H1 (cell line): Measurements from ENCODE around the gene AGPAT3. TPM values are rescaled to one million over a fixed set of nuclear protein-coding genes. Genes with fewer than 3 reads are reported as not detected.

Experiments used
- CTCF ChIA-PET: fragments of 300-600 bp; sonication (Branson Sonifier 250); formaldehyde crosslinking; loops from one replicate; lab custom pipeline; 2021; ENCODE audit not compliant: partially characterized antibody; lab: Charles Lee
- POLR2A ChIA-PET: fragments of 300-600 bp; sonication (Branson Sonifier 250); formaldehyde crosslinking; loops from one replicate; lab custom pipeline; 2021; ENCODE audit warnings: inconsistent platforms; ENCODE audit not compliant: partially characterized antibody; lab: Charles Lee
- DNase-seq, 2 experiments: peaks; one replicate each; pipeline versions ENCODE4 v3.0.0 to v3.0.0-alpha.2; 2010 to 2022; ENCODE audit warnings: low spot score in 2 of 2, low read depth in 1 of 2, mixed read lengths in 1 of 2
- FAIRE-seq: peaks from 2 replicates; lab custom pipeline; 2011; peaks lifted over from hg19 to GRCh38; lab: Jason Lieb, UNC
- H2AFZ ChIP-seq: 2 replicates; pipeline ENCODE4 v1.8.1; 2012; ENCODE audit warnings: low read length, inconsistent platforms
- H2AK5ac ChIP-seq: 2 replicates; pipeline ENCODE4 v1.6.1; 2013; ENCODE audit warnings: low read depth, low read length
- H2BK120ac ChIP-seq: replicated peaks from 2 replicates; pipeline ENCODE3; 2013; ENCODE audit warnings: low read depth, low read length, inconsistent platforms
- H2BK12ac ChIP-seq: 2 replicates; pipeline ENCODE4 v1.6.1; 2013; ENCODE audit warnings: low read depth, low read length
- H2BK15ac ChIP-seq: 2 replicates; pipeline ENCODE4 v1.6.1; 2013; ENCODE audit warnings: low read length
- H2BK20ac ChIP-seq: 2 replicates; pipeline ENCODE4 v1.6.1; 2013; ENCODE audit warnings: low read length
- H2BK5ac ChIP-seq: 2 replicates; pipeline ENCODE4 v1.6.1; 2013; ENCODE audit warnings: low read depth, low read length
- H3K14ac ChIP-seq: 2 replicates; pipeline ENCODE4 v1.6.1; 2013; ENCODE audit warnings: inconsistent platforms; ENCODE audit not compliant: insufficient read length
- H3K18ac ChIP-seq: 2 replicates; pipeline ENCODE4 v1.6.1; 2013; ENCODE audit warnings: low read length; ENCODE audit errors: extremely low read depth
- H3K23ac ChIP-seq: 2 replicates; pipeline ENCODE4 v1.6.1; 2013; ENCODE audit warnings: inconsistent platforms; ENCODE audit not compliant: insufficient read length
- H3K23me2 ChIP-seq: 2 replicates; pipeline ENCODE4 v1.6.1; 2013; ENCODE audit warnings: low read depth, low read length
- H3K27ac ChIP-seq: 2 replicates; pipeline ENCODE4 v1.6.1; 2011; ENCODE audit warnings: low read depth, low read length, inconsistent platforms
- H3K27me3 ChIP-seq, 4 experiments: replicated peaks in 1 of 4; 1 replicate in 1 of 4; 2 replicates in 3 of 4; pipeline versions ENCODE4 v1.6.1 to v1.8.1; 2011 to 2013; ENCODE audit warnings: low read length in 3 of 4, mild to moderate bottlenecking in 3 of 4, inconsistent platforms in 2 of 4, mixed read lengths in 2 of 4, moderate library complexity in 1 of 4; ENCODE audit not compliant: control insufficient read depth in 3 of 4, insufficient read depth in 3 of 4; ENCODE audit errors: extremely low read depth in 1 of 4
- H3K36me3 ChIP-seq, 4 experiments: 2 replicates each; pipeline versions ENCODE4 v1.6.1 to v1.8.1; 2011 to 2013; ENCODE audit warnings: mild to moderate bottlenecking in 4 of 4, low read length in 3 of 4, moderate library complexity in 2 of 4, control low read depth in 1 of 4, inconsistent platforms in 1 of 4; ENCODE audit not compliant: insufficient read depth in 4 of 4, control insufficient read depth in 2 of 4
- H3K4ac ChIP-seq: replicated peaks from 2 replicates; pipeline ENCODE3; 2013; ENCODE audit warnings: low read length, low read depth, mixed read lengths, inconsistent platforms; ENCODE audit not compliant: insufficient read length
- H3K4me1 ChIP-seq, 4 experiments: replicated peaks in 1 of 4; 1 replicate in 1 of 4; 2 replicates in 3 of 4; pipeline versions ENCODE4 v1.6.1 to v1.8.1; 2011 to 2013; ENCODE audit warnings: low read length in 3 of 4, inconsistent platforms in 2 of 4, mixed read lengths in 1 of 4; ENCODE audit not compliant: insufficient read depth in 4 of 4, control insufficient read depth in 3 of 4
- H3K4me2 ChIP-seq, 2 experiments: 2 replicates each; pipeline versions ENCODE4 v1.6.1 to v1.8.1; 2011 to 2013; ENCODE audit warnings: low read depth in 2 of 2, low read length in 2 of 2, control low read depth in 1 of 2, inconsistent platforms in 1 of 2, mild to moderate bottlenecking in 1 of 2; ENCODE audit not compliant: insufficient read depth in 1 of 2
- H3K4me3 ChIP-seq, 4 experiments: fragments of 200-600, 300-600 bp in 1 of 4; sonication (generic), shearing (Covaris generic), sonication (Bioruptor Twin) in 1 of 4; 2 replicates each; pipeline versions ENCODE4 v1.5.1 to v1.8.1; 2011 to 2016; ENCODE audit warnings: low read length in 4 of 4, low read depth in 3 of 4, control low read depth in 2 of 4, inconsistent platforms in 2 of 4, mild to moderate bottlenecking in 2 of 4, mixed read lengths in 1 of 4, moderate library complexity in 1 of 4; ENCODE audit not compliant: insufficient read depth in 2 of 4; ENCODE audit errors: extremely low read depth in 1 of 4
- H3K56ac ChIP-seq: replicated peaks from 2 replicates; pipeline ENCODE3; 2013; ENCODE audit warnings: low read depth, mild to moderate bottlenecking, mixed read lengths, low read length, inconsistent platforms; ENCODE audit not compliant: insufficient read length
- H3K79me1 ChIP-seq: 2 replicates; pipeline ENCODE4 v1.6.1; 2013; ENCODE audit warnings: low read depth, low read length, control low read depth
- H3K79me2 ChIP-seq, 2 experiments: 2 replicates each; pipeline versions ENCODE4 v1.6.1 to v1.8.1; 2012 to 2013; ENCODE audit warnings: low read length in 2 of 2, mild to moderate bottlenecking in 2 of 2, inconsistent platforms in 1 of 2; ENCODE audit not compliant: insufficient read depth in 2 of 2, control insufficient read depth in 1 of 2
- H3K9ac ChIP-seq, 4 experiments: replicated peaks in 1 of 4; 1 replicate in 1 of 4; 2 replicates in 3 of 4; pipeline versions ENCODE4 v1.6.1 to v1.8.1; 2011 to 2013; ENCODE audit warnings: low read depth in 3 of 4, low read length in 3 of 4, control low read depth in 2 of 4, mild to moderate bottlenecking in 2 of 4, moderate library complexity in 2 of 4, inconsistent platforms in 1 of 4; ENCODE audit errors: extremely low read depth in 1 of 4
- H3K9me3 ChIP-seq, 2 experiments: 2 replicates each; pipeline versions ENCODE4 v1.6.1 to v1.8.1; 2012 to 2013; ENCODE audit warnings: mild to moderate bottlenecking in 2 of 2, moderate library complexity in 2 of 2, control low read depth in 1 of 2, inconsistent platforms in 1 of 2, low read depth in 1 of 2, low read length in 1 of 2, mixed read lengths in 1 of 2; ENCODE audit not compliant: insufficient read depth in 2 of 2
- H4K20me1 ChIP-seq, 2 experiments: replicated peaks in 1 of 2; 2 replicates each; pipeline versions ENCODE3 to v1.8.1; 2011 to 2013; ENCODE audit warnings: inconsistent platforms in 2 of 2, low read length in 2 of 2, mild to moderate bottlenecking in 1 of 2; ENCODE audit not compliant: insufficient read depth in 2 of 2, control insufficient read depth in 1 of 2
- H4K5ac ChIP-seq: 2 replicates; pipeline ENCODE4 v1.6.1; 2013; ENCODE audit warnings: low read length, low read depth, mixed read lengths, inconsistent platforms; ENCODE audit not compliant: insufficient read length
- H4K8ac ChIP-seq: 2 replicates; pipeline ENCODE4 v1.8.0; 2013; ENCODE audit warnings: mild to moderate bottlenecking, moderate library complexity, low read length, inconsistent platforms; ENCODE audit not compliant: insufficient read depth; ENCODE audit errors: extremely low read depth
- H4K91ac ChIP-seq: replicated peaks from 2 replicates; pipeline ENCODE3; 2013; ENCODE audit warnings: low read length, mixed read lengths, inconsistent platforms; ENCODE audit not compliant: insufficient read length
- ATF2 ChIP-seq: IDR thresholded peaks from 2 replicates; pipeline ENCODE4 v1.6.1; 2012; ENCODE audit warnings: low read length, inconsistent platforms
- CBX5 ChIP-seq: fragments of 300-800, 300-1000 bp; sonication (generic); IDR thresholded peaks from 2 replicates; pipeline ENCODE4 v1.7.1; 2016; ENCODE audit warnings: antibody characterized with exemption, low read length, low read depth
- EP300 ChIP-seq, 2 experiments: IDR thresholded peaks; 1 replicate in 1 of 2; 2 replicates in 1 of 2; pipeline ENCODE4 v1.6.1; 2011 to 2012; ENCODE audit warnings: low read depth in 2 of 2, low read length in 2 of 2, mild to moderate bottlenecking in 2 of 2, borderline replicate concordance in 1 of 2, inconsistent platforms in 1 of 2, moderate library complexity in 1 of 2
- GTF2F1 ChIP-seq: IDR thresholded peaks from 2 replicates; pipeline ENCODE4 v1.6.1; 2012; ENCODE audit warnings: low read depth, low read length, improper control_type of control experiment, borderline replicate concordance
- HDAC6 ChIP-seq: IDR thresholded peaks from one replicate; pipeline ENCODE4 v1.7.1; 2012; ENCODE audit warnings: low read depth, mild to moderate bottlenecking, inconsistent platforms, low read length, moderate library complexity
- JUND ChIP-seq: IDR thresholded peaks from 2 replicates; pipeline ENCODE4 v1.6.1; 2011; ENCODE audit warnings: mild to moderate bottlenecking, improper control_type of control experiment, low read length
- KDM5A ChIP-seq: fragments of 200-600 bp; IDR thresholded peaks from 2 replicates; pipeline ENCODE4 v1.7.1; 2012; ENCODE audit warnings: mild to moderate bottlenecking, low read length, inconsistent platforms, mixed read lengths
- MAX ChIP-seq: IDR thresholded peaks from 2 replicates; pipeline ENCODE4 v1.6.1; 2012; ENCODE audit warnings: inconsistent platforms
- RNF2 ChIP-seq: fragments of 200-900, 300-1000 bp; sonication (generic); IDR thresholded peaks from 2 replicates; pipeline ENCODE4 v1.7.1; 2016; ENCODE audit warnings: borderline replicate concordance, low read depth, mild to moderate bottlenecking, antibody characterized with exemption, low read length; ENCODE audit not compliant: poor library complexity, severe bottlenecking; ENCODE audit errors: missing control alignments
- SP2 ChIP-seq: IDR thresholded peaks from 2 replicates; pipeline ENCODE4 v1.6.1; 2012; ENCODE audit warnings: mild to moderate bottlenecking, low read length, inconsistent platforms
- TEAD4 ChIP-seq: IDR thresholded peaks from 2 replicates; pipeline ENCODE4 v1.6.1; 2012; ENCODE audit warnings: low read depth, low read length, inconsistent platforms, mixed read lengths
- WGBS, 2 experiments: shearing (Covaris generic) in 1 of 2; methylation state at CpG; one replicate each; pipeline versions ENCODE4 v1.1.6 to v1.1.7; 2013 to 2015; ENCODE audit warnings: low lambda C conversion rate in 2 of 2, mixed read lengths in 2 of 2, inconsistent platforms in 1 of 2, low coverage in 1 of 2, missing lambda C conversion rate in 1 of 2; ENCODE audit not compliant: insufficient replicate concordance in 2 of 2, insufficient coverage in 1 of 2, insufficient read length in 1 of 2; ENCODE audit errors: extremely low coverage in 1 of 2, missing lambda C conversion rate in 1 of 2; 5-methylcytosine and 5-hydroxymethylcytosine counted together
- polyA plus RNA-seq, 7 experiments: library from polyadenylated mRNA; depleted of rRNA in 3 of 7; stranded (reverse) in 5 of 7; unstranded in 2 of 7; fragments of >200 nt in 5 of 7; fragments of 200-250 nt in 2 of 7; gene quantifications; 1 replicate in 5 of 7; 2 replicates in 1 of 7; 4 replicates in 1 of 7; pipeline versions ENCODE4 v1.2.1 to v1.2.3, GENCODE V29; 2011 to 2013; ENCODE audit warnings: missing spikeins in 2 of 7, mixed read lengths in 2 of 7
- total RNA-seq: library from RNA; stranded (reverse); fragmentation: NEBNext Ultra II Directional; extraction: Animal tissue kit (Norgen Biotek cat#: 25700); gene quantifications from 2 replicates; pipeline ENCODE4 v1.2.1, GENCODE V29; 2021

Gene AGPAT3
- total and polyA plus RNA-seq, 2 of the 8 experiments (the other 6 are each of a cell fraction or from before 2014, with no cell fraction given): 5.8 to 7.3 TPM

GRCh38 chr21:43818685-43819084 is 46.3 kb upstream of the AGPAT3 start:
- H3K56ac ChIP-seq: no peak overlapping the region
- H3K23me2 ChIP-seq: peaks cover 2% of the 10 kb centered on the region; the same call in 1 of the 2 replicates
- no peak overlapping the region for H3K4ac ChIP-seq
- H2AK5ac ChIP-seq: no peak overlapping the region
- H3K23ac ChIP-seq: no peak overlapping the region
- H3K14ac ChIP-seq: no peak overlapping the region
- no peaks in the 10 kb centered on the region for H3K36me3 ChIP-seq
- no peak overlapping the region for H3K27ac ChIP-seq
- no peak overlapping the region for H2BK120ac ChIP-seq
- FAIRE-seq (no peak), DNase-seq (no peak)
- H2BK5ac ChIP-seq: no peak overlapping the region
- ChIA-PET CTCF (interaction anchor here (1.2 to 4.1 kb wide), 5 partner anchors 15 to 665 kb away, joined by 3 to 42 read pairs (median 3); no protein-coding TSS in a partner anchor), POLR2A (interaction anchor here (1.3 to 1.6 kb wide), 3 partner anchors 8 to 29 kb away, joined by 4 to 5 read pairs (median 5); partner anchors contain the start of gene RRP1)
- no peak overlapping the region for H3K4me2 ChIP-seq
- 89% methylated on average over 3 of the region's 3 CpGs; no CpG with 5 or more reads in 1 of the 2 experiments for WGBS, 2 experiments
- no peak overlapping the region for H2BK15ac ChIP-seq
- H3K27me3 ChIP-seq: no peaks in the 10 kb centered on the region
- H2BK20ac ChIP-seq: no peak overlapping the region
- H3K79me2 ChIP-seq: no peaks in the 10 kb centered on the region
- peaks cover under 1 to 1% of the 10 kb centered on the region in 2 experiments for H4K20me1 ChIP-seq
- H3K9ac ChIP-seq: no peak overlapping the region
- no peak overlapping the region for H2AFZ ChIP-seq
- H4K91ac ChIP-seq: no peak overlapping the region
- peaks cover 0 to 15% of the 10 kb centered on the region in 2 experiments; a peak in 1 of 4 replicates for H3K9me3 ChIP-seq
- H3K18ac ChIP-seq: no peak overlapping the region
- no peak overlapping the region for H4K8ac ChIP-seq
- no peak overlapping the region for H4K5ac ChIP-seq
- H3K79me1 ChIP-seq: no peaks in the 10 kb centered on the region
- no peak overlapping the region; the same call in 1 of the 2 replicates for H2BK12ac ChIP-seq
- peaks cover 0 to 9% (median 8%) of the 10 kb centered on the region in 4 experiments; a peak in 6 of 7 replicates for H3K4me1 ChIP-seq
- no peak overlapping the region for H3K4me3 ChIP-seq
- no peak for TF ChIP-seq MAX
- no peak for TF ChIP-seq SP2
- no peak for TF ChIP-seq RNF2
- TF ChIP-seq HDAC6: no peak
- no peak for TF ChIP-seq TEAD4
- no peak for TF ChIP-seq KDM5A
- TF ChIP-seq JUND: no peak
- no peak for TF ChIP-seq CBX5
- TF ChIP-seq EP300 (IDR thresholded peaks at IDR 0.05; ENCODE audit: borderline replicate concordance in 1 of 2, low read depth in 2 of 2, low read length in 2 of 2): no peak
- TF ChIP-seq GTF2F1: no peak
- TF ChIP-seq ATF2: no peak
